ENCODE data around the gene VEPH1.
A peak's percentile ranks its signal among the peaks of the same experiment; 100 is the strongest.

VEPH1 gene

GRCh38 chr3:157312376-157312745 lies 190.9 kb downstream of the VEPH1 start:
- no peak for DNase-seq (ENCODE audit: low read depth in 2 of 2)

GRCh38 chr3:157311633-157312375 lies 191.4 kb downstream of the VEPH1 start:
- DNase-seq (ENCODE audit: low read depth in 2 of 2) = peak; percentile 96 to 99
- no peak overlapping the region for H3K4me3 ChIP-seq (replicated peaks in 1 of 2; ENCODE audit: low read depth in 2 of 2, low read length in 2 of 2)
- TF ChIP-seq CTCF (IDR thresholded peaks at IDR 0.05; ENCODE audit: low read depth, low read length) = no peak

More at GRCh38 chr3:157312376-157312745, 190.9 kb downstream of the VEPH1 start:
- no peak overlapping the region for H3K4me3 ChIP-seq (replicated peaks in 1 of 2; ENCODE audit: low read depth in 2 of 2, low read length in 2 of 2)
- no peak for TF ChIP-seq CTCF (IDR thresholded peaks at IDR 0.05; ENCODE audit: low read depth, low read length)

GRCh38 chr3:157310329-157311052 lies 192.7 kb downstream of the VEPH1 start:
- H3K4me3 ChIP-seq (replicated peaks in 1 of 2; ENCODE audit: low read depth in 2 of 2, low read length in 2 of 2) = no peak overlapping the region
- TF ChIP-seq CTCF (IDR thresholded peaks at IDR 0.05; ENCODE audit: low read depth, low read length) = no peak
- DNase-seq (ENCODE audit: low read depth in 2 of 2) = peak in 1 of 2 donors; percentile 37

GRCh38 chr3:157306502-157306901 lies 196.7 kb downstream of the VEPH1 start:
- no peak for TF ChIP-seq CTCF (IDR thresholded peaks at IDR 0.05; ENCODE audit: low read depth, low read length)
- H3K4me3 ChIP-seq (replicated peaks in 1 of 2; ENCODE audit: low read depth in 2 of 2, low read length in 2 of 2) = no peak overlapping the region
- DNase-seq (ENCODE audit: low read depth in 2 of 2) = no peak

GRCh38 chr3:157305392-157305791 lies 197.8 kb downstream of the VEPH1 start:
- H3K4me3 ChIP-seq (replicated peaks in 1 of 2; ENCODE audit: low read depth in 2 of 2, low read length in 2 of 2) = no peak overlapping the region
- no peak for DNase-seq (ENCODE audit: low read depth in 2 of 2)
- no peak for TF ChIP-seq CTCF (IDR thresholded peaks at IDR 0.05; ENCODE audit: low read depth, low read length)

- no peak for DNase-seq (ENCODE audit: low read depth in 2 of 2)
- H3K4me3 ChIP-seq (replicated peaks in 1 of 2; ENCODE audit: low read depth in 2 of 2, low read length in 2 of 2) = no peak overlapping the region
- TF ChIP-seq CTCF (IDR thresholded peaks at IDR 0.05; ENCODE audit: low read depth, low read length) = no peak
Measured at GRCh38 chr3:157301755-157302154, 201.5 kb downstream of the VEPH1 start.
